HepG2 (cell line): ENCODE results near the gene SH2D1B. TPM values are rescaled to one million over a fixed set of nuclear protein-coding genes. Genes with fewer than 3 reads are reported as not detected.

Experiments
- ATAC-seq: fragments of 200-7000 bp; cut with Tn5 transposase; 3 replicates; pipeline ENCODE4 v1.9.1; 2020; ENCODE audit warnings: mild to moderate bottlenecking, moderate library complexity
- BruUV-seq: library from RNA; stranded (reverse); fragments of 400-500 nt; replicated peaks from 2 replicates; lab custom pipeline; 2021; lab: Mats Ljungman, UMichigan
- CTCF ChIA-PET: fragments of 300-600 bp; formaldehyde crosslinking; extraction: SDS; loops from one replicate; lab custom pipeline; 2021; ENCODE audit warnings: low total read pairs, inconsistent platforms, low intra/inter-chr PET ratio; lab: Yijun Ruan, JAX
- POLR2A ChIA-PET: fragments of 350-600 bp; sonication (Branson Sonifier 250); formaldehyde crosslinking; loops from one replicate; lab custom pipeline; 2020; ENCODE audit warnings: antibody characterized with exemption, inconsistent platforms; lab: Yijun Ruan, JAX
- DNase-seq: peaks from one replicate; pipeline ENCODE4 v3.0.0-alpha.2; 2015; ENCODE audit warnings: low spot score
- FAIRE-seq: peaks from 3 replicates; lab custom pipeline; 2011; peaks lifted over from hg19 to GRCh38; lab: Jason Lieb, UNC
- H2AFZ ChIP-seq: one replicate; pipeline ENCODE4 v1.6.1; 2011; ENCODE audit warnings: low read length, inconsistent platforms
- H3K27ac ChIP-seq: fragments of 300-600 bp; 3 replicates; pipeline ENCODE4 v1.8.0; 2011; ENCODE audit warnings: mixed run types, mild to moderate bottlenecking, mixed read lengths, low read length, inconsistent platforms; ENCODE audit not compliant: insufficient read depth; ENCODE audit errors: extremely low read length
- H3K27me3 ChIP-seq, 2 experiments: fragments of 200-600 bp in 1 of 2; 2 replicates in 1 of 2; 3 replicates in 1 of 2; pipeline versions ENCODE4 v1.6.0 to v1.8.0; 2011; ENCODE audit warnings: low read length in 2 of 2, mild to moderate bottlenecking in 2 of 2, moderate library complexity in 2 of 2, inconsistent platforms in 1 of 2; ENCODE audit not compliant: insufficient read depth in 2 of 2, control insufficient read depth in 1 of 2
- H3K36me3 ChIP-seq, 2 experiments: fragments of 200-600 bp in 1 of 2; replicated peaks in 1 of 2; 2 replicates in 1 of 2; 3 replicates in 1 of 2; pipeline versions ENCODE4 v1.5.1 to v1.8.0; 2011; ENCODE audit warnings: low read length in 2 of 2, inconsistent platforms in 1 of 2; ENCODE audit not compliant: insufficient read depth in 2 of 2, control insufficient read depth in 1 of 2
- H3K4me1 ChIP-seq: 2 replicates; pipeline ENCODE4 v1.5.1; 2012; ENCODE audit warnings: low read length, inconsistent platforms; ENCODE audit not compliant: insufficient read depth
- H3K4me2 ChIP-seq: 2 replicates; pipeline ENCODE4 v1.6.0; 2011; ENCODE audit warnings: low read depth, low read length, inconsistent platforms
- H3K4me3 ChIP-seq, 3 experiments: fragments of 200-600 bp in 1 of 3; sonication (generic), shearing (Covaris generic) in 1 of 3; replicated peaks in 1 of 3; 2 replicates each; pipeline ENCODE4 v1.5.1; 2011 to 2016; ENCODE audit warnings: low read length in 3 of 3, inconsistent platforms in 2 of 3, low read depth in 2 of 3, mild to moderate bottlenecking in 2 of 3, control low read depth in 1 of 3, mixed read lengths in 1 of 3; ENCODE audit not compliant: insufficient read depth in 1 of 3
- H3K79me2 ChIP-seq: one replicate; pipeline ENCODE4 v1.6.1; 2011; ENCODE audit warnings: low read length, inconsistent platforms; ENCODE audit not compliant: insufficient read depth
- H3K9ac ChIP-seq: 2 replicates; pipeline ENCODE4 v1.6.0; 2011; ENCODE audit warnings: mild to moderate bottlenecking, low read depth, low read length, inconsistent platforms; ENCODE audit not compliant: insufficient read depth
- H3K9me3 ChIP-seq: 2 replicates; pipeline ENCODE4 v1.5.1; 2012; ENCODE audit warnings: mild to moderate bottlenecking, low read length
- H4K20me1 ChIP-seq: 2 replicates; pipeline ENCODE4 v1.6.0; 2011; ENCODE audit warnings: inconsistent platforms, mild to moderate bottlenecking, low read length, moderate library complexity; ENCODE audit not compliant: insufficient read depth
- BATF2 ChIP-seq: sonication (generic); formaldehyde crosslinking; IDR thresholded peaks from 2 replicates; pipeline ENCODE4 v1.8.0; 2022; ENCODE audit warnings: mild to moderate bottlenecking, missing genetic modification reagents, moderate library complexity
- DMTF1 ChIP-seq: sonication (generic); formaldehyde crosslinking; IDR thresholded peaks from 2 replicates; pipeline ENCODE4 v1.4.0; 2020; ENCODE audit warnings: mild to moderate bottlenecking, missing genetic modification reagents
- ELK4 ChIP-seq: sonication (generic); formaldehyde crosslinking; IDR thresholded peaks from 2 replicates; pipeline ENCODE4 v1.9.0; 2021; ENCODE audit warnings: missing genetic modification reagents, borderline replicate concordance
- MTERF4 ChIP-seq: sonication (generic); formaldehyde crosslinking; IDR thresholded peaks from 2 replicates; pipeline ENCODE4 v1.8.0; 2023; ENCODE audit warnings: mild to moderate bottlenecking, missing genetic modification reagents
- NFAT5 ChIP-seq: sonication (generic); formaldehyde crosslinking; IDR thresholded peaks from 2 replicates; pipeline ENCODE4 v1.4.0; 2020; ENCODE audit warnings: missing genetic modification reagents
- TAF1 ChIP-seq: sonication (generic); formaldehyde crosslinking; IDR thresholded peaks from 2 replicates; pipeline ENCODE4 v1.4.0; 2020; ENCODE audit warnings: missing genetic modification reagents
- ZBTB42 ChIP-seq: sonication (generic); formaldehyde crosslinking; IDR thresholded peaks from 2 replicates; pipeline ENCODE4 v1.5.0; 2020; ENCODE audit warnings: mild to moderate bottlenecking, missing genetic modification reagents
- ZNF503 ChIP-seq: sonication (generic); formaldehyde crosslinking; IDR thresholded peaks from 2 replicates; pipeline ENCODE4 v1.4.0; 2020; ENCODE audit warnings: missing genetic modification reagents
- WGBS: methylation state at CpG from one replicate; pipeline ENCODE4 v1.1.6; 2017; ENCODE audit warnings: low lambda C conversion rate; 5-methylcytosine and 5-hydroxymethylcytosine counted together
- in situ Hi-C: cut with HindIII; loops from 2 replicates; pipeline ENCODE4 v1.10.0; 2017; ENCODE audit warnings: low pct_unique_long_range_greater_than_20kb; ENCODE audit not compliant: extremely low pct_ligation_motif_present
- intact Hi-C: fragments of 100-400 bp; cut with micrococcal nuclease; formaldehyde crosslinking; loops from one replicate; pipeline ENCODE4 v1.10.0; 2022; ENCODE audit not compliant: unreplicated experiment
- polyA plus RNA-seq, 8 experiments: library from polyadenylated mRNA; depleted of rRNA in 3 of 8; stranded (reverse) in 7 of 8; unstranded in 1 of 8; fragments of >200 nt; fragmentation: Illumina TruSeq in 4 of 8; extraction: Trizol in 4 of 8; gene quantifications; 2 replicates each; pipeline versions ENCODE4 v1.2.1 to v1.2.3, GENCODE V29; 2011 to 2016; ENCODE audit warnings: low read depth in 4 of 8, missing spikeins in 1 of 8, mixed read lengths in 1 of 8; ENCODE audit not compliant: insufficient read depth in 1 of 8
- total RNA-seq, 5 experiments: library from RNA; depleted of rRNA; stranded (reverse); fragments of >200 nt; fragmentation: Illumina TruSeq; extraction: Trizol; gene quantifications; 2 replicates each; pipeline ENCODE4 v1.2.3, GENCODE V29; 2016; ENCODE audit warnings: low read depth in 1 of 5

SH2D1B gene
- total and polyA plus RNA-seq, 2 of the 13 experiments (the other 11 are each of a cell fraction or from before 2014, with no cell fraction given) = not detected

- no peak for TF ChIP-seq TAF1 (CRISPR knock-in tag)
- TF ChIP-seq ZBTB42 (CRISPR knock-in tag) = no peak
- no peak for TF ChIP-seq NFAT5 (CRISPR knock-in tag)
Measured at GRCh38 chr1:162400790-162401355, 11.1 kb downstream of the SH2D1B start (continued).

- CTCF ChIA-PET = no interaction called here
- no peaks in the 10 kb centered on the region for H3K4me1 ChIP-seq
- POLR2A ChIA-PET = no interaction called here
- TF ChIP-seq ZNF503 (no peak), BATF2 (CRISPR knock-in tag) (no peak), MTERF4 (no peak), ELK4 (CRISPR knock-in tag) (no peak), DMTF1 (no peak)
Measured at GRCh38 chr1:162398999-162399580, 12.8 kb downstream of the SH2D1B start.

More at GRCh38 chr1:162398999-162399580, 12.8 kb downstream of the SH2D1B start:
- no peaks in the 10 kb centered on the region for H3K36me3 ChIP-seq
- no peak for FAIRE-seq
- BruUV-seq = no TSS peak
- no peak overlapping the region for H2AFZ ChIP-seq
- H3K4me3 ChIP-seq = no peak overlapping the region
- H4K20me1 ChIP-seq = no peaks in the 10 kb centered on the region
- H3K9ac ChIP-seq = no peak overlapping the region
- WGBS = 54% methylated on average over 8 of the region's 8 CpGs
- no peak for ATAC-seq
- H3K27ac ChIP-seq = no peak overlapping the region
- in situ Hi-C loops (no loop called here), intact Hi-C loops (loop anchor here (10.0 kb wide), 1 partner anchor 114 kb away; no protein-coding TSS in a partner anchor)
- H3K4me2 ChIP-seq = no peak overlapping the region
- H3K9me3 ChIP-seq = no peaks in the 10 kb centered on the region
- no peaks in the 10 kb centered on the region for H3K79me2 ChIP-seq
- no peak for DNase-seq
- H3K27me3 ChIP-seq = no peaks in the 10 kb centered on the region; a peak in 1 of 5 replicates
